AG04449 (cell line): Measurements from ENCODE around the gene ZFP91.
A peak's percentile ranks its signal among the peaks of the same experiment; 100 is the strongest.

Source experiments
- CTCF ChIA-PET: fragments of 350-600 bp; formaldehyde crosslinking; extraction: SDS; loops from one replicate; lab custom pipeline; 2021; ENCODE audit warnings: antibody characterized with exemption; lab: Yijun Ruan, JAX
- POLR2A ChIA-PET: fragments of 400-600, 350-600 bp; formaldehyde crosslinking; extraction: SDS; loops from one replicate; lab custom pipeline; 2020; ENCODE audit warnings: antibody characterized with exemption, inconsistent platforms; lab: Yijun Ruan, JAX
- DNase-seq: peaks from one replicate; pipeline ENCODE4 v3.0.0-alpha.2; 2010; ENCODE audit warnings: low read depth, low spot score
- H3K4me3 ChIP-seq: 2 replicates; pipeline ENCODE4 v1.5.1; 2011; ENCODE audit warnings: low read depth, mild to moderate bottlenecking, control low read depth, low read length
- CTCF ChIP-seq: IDR thresholded peaks from one replicate; pipeline ENCODE4 v1.5.1; 2011; ENCODE audit warnings: mild to moderate bottlenecking, moderate library complexity, low read length, control low read depth, inconsistent platforms; ENCODE audit not compliant: insufficient read depth; ENCODE audit errors: missing control alignments

The ZFP91 gene

GRCh38 chr11:58606930-58607714 lies 28.3 kb downstream of the ZFP91 start:
- POLR2A ChIA-PET = no interaction called here
- TF ChIP-seq CTCF = no peak
- H3K4me3 ChIP-seq = no peak overlapping the region
- CTCF ChIA-PET = interaction anchor here (0.5 to 1.5 kb wide), 8 partner anchors 10 to 490 kb away, joined by 3 to 5 read pairs (median 4); partner anchors contain the start of gene LPXN
- no peak for DNase-seq

- no peak for DNase-seq
- POLR2A ChIA-PET = no interaction called here
- no peak for TF ChIP-seq CTCF
- H3K4me3 ChIP-seq = no peak overlapping the region
- CTCF ChIA-PET = no interaction called here
Measured at GRCh38 chr11:58608331-58608730, 29.5 kb downstream of the ZFP91 start.

DNA sequence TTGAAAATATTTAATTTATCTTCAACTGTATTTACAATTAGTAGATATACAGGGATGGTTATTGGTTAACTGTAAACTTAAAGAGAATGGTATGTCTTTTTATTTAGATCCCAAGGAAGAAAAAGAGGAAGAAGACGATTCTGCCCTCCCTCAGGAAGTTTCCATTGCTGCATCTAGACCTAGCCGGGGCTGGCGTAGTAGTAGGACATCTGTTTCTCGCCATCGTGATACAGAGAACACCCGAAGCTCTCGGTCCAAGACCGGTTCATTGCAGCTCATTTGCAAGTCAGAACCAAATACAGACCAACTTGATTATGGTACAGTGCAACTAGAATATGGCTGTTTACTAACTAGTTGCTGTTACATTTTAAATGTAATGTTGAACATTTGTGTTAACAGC lies 30.9 kb downstream of the ZFP91 start:
- TF ChIP-seq CTCF = no peak
- DNase-seq = no peak
- ChIA-PET CTCF (no interaction called here), POLR2A (no interaction called here)
- no peak overlapping the region for H3K4me3 ChIP-seq

- ChIA-PET POLR2A (no interaction called here), CTCF (interaction anchor here (0.7 to 2.7 kb wide), 2 partner anchors 16 to 38 kb away, joined by 3 to 15 read pairs; partner anchors contain the start of gene LPXN)
- DNase-seq = no peak
- no peak overlapping the region for H3K4me3 ChIP-seq
- no peak for TF ChIP-seq CTCF
Measured at GRCh38 chr11:58613228-58613627, 34.4 kb downstream of the ZFP91 start.

DNA sequence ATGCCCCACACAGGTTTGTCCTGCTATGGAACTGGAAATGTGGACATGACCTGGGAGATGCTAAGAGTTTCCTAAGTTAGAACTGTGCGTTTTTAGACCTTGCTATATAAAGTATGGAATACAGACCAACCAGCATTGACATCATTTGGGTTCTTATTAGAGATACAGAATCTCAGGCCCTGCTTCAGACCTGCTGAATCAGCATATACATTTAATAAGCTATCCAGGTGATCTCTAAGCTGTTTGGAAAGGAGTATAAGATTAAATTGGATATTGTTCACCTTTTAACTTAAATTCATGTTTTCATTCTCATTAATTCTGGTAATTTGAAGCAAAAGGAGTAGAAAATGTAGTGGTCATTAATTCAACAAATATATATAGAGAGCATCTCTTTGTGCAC lies 36.7 kb downstream of the ZFP91 start:
- no peak for TF ChIP-seq CTCF
- no peak for DNase-seq
- POLR2A ChIA-PET = no interaction called here
- H3K4me3 ChIP-seq = no peak overlapping the region
- CTCF ChIA-PET = interaction anchor here (0.7 kb wide), 1 partner anchor 14 kb away, joined by 3 read pairs; no protein-coding TSS in a partner anchor

- peak; percentile 33 for DNase-seq
- POLR2A ChIA-PET = no interaction called here
Measured at GRCh38 chr11:58616594-58616993, 37.7 kb downstream of the ZFP91 start.

More at GRCh38 chr11:58616594-58616993, 37.7 kb downstream of the ZFP91 start:
- no peak for TF ChIP-seq CTCF
- CTCF ChIA-PET = interaction anchor here (1.2 kb wide), 1 partner anchor 9 kb away, joined by 4 read pairs; no protein-coding TSS in a partner anchor
- H3K4me3 ChIP-seq = no peak overlapping the region
